ENCODE data around the gene FOCAD. TPM values are rescaled to one million over a fixed set of nuclear protein-coding genes. Genes with fewer than 3 reads are reported as not detected.

The FOCAD gene
- total RNA-seq, 4 donors from 2014 or later = 13.9 to 31.2 (median 22.0) TPM

DNA sequence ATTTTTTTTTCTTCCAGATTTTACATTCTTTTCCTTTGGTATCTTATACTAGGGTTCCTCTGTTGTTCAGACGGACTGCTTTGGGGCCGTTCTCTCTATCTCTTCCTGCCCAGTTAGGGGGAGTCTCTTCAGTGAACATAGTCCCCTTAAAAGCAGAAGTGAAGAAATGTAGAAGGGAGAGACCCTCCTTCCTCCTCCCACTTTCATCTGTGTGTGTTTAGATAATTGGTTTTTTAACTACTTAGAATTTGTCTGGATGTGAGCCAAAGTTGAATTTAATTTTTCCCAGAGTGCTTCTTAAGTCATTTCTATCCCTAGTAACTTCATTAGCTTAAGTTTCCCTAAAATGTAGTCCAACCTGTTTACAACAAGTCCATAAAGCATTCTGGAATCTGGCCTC, 179.9 kb downstream of the FOCAD start:
- TF ChIP-seq, protein P1, sequence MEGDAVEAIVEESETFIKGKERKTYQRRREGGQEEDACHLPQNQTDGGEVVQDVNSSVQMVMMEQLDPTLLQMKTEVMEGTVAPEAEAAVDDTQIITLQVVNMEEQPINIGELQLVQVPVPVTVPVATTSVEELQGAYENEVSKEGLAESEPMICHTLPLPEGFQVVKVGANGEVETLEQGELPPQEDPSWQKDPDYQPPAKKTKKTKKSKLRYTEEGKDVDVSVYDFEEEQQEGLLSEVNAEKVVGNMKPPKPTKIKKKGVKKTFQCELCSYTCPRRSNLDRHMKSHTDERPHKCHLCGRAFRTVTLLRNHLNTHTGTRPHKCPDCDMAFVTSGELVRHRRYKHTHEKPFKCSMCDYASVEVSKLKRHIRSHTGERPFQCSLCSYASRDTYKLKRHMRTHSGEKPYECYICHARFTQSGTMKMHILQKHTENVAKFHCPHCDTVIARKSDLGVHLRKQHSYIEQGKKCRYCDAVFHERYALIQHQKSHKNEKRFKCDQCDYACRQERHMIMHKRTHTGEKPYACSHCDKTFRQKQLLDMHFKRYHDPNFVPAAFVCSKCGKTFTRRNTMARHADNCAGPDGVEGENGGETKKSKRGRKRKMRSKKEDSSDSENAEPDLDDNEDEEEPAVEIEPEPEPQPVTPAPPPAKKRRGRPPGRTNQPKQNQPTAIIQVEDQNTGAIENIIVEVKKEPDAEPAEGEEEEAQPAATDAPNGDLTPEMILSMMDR (IDR thresholded peaks at IDR 0.05) = no peak
- TF ChIP-seq POLR2A (IDR thresholded peaks at IDR 0.05) = no peak
- intact Hi-C loops (cut with DNase I; ENCODE audit: low total_unique reads) = no loop called here
- no peak for DNase-seq (ENCODE audit: low spot score in 2 of 2)
- WGBS, 2 donors = 42 to 69% methylated on average over 2 of the region's 2 CpGs
- no peak overlapping the region for H3K4me3 ChIP-seq (ENCODE audit: low read depth, poor library complexity, severe bottlenecking)

DNA sequence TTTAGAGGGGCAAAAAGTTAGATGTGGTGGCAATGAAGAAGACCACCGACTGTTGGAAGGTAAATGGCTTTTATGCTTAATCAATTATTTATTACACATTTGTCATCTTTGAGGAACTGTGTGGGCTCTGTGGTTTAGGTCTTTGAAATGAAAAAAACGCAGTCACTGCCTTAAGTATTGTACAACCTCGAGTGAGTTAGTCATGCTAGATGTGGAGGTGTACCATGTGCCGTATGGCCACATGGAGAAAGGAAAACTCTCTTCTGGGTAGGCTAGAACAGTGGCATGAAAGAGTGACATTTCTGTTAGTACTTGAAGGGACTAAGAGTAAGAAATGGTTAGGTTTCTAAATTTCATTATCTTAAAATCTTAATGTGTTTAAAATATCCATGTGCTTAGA, 181.3 kb downstream of the FOCAD start:
- DNase-seq (ENCODE audit: low spot score in 2 of 2) = no peak
- no peak overlapping the region for H3K4me3 ChIP-seq (ENCODE audit: low read depth, poor library complexity, severe bottlenecking)
- no peak for TF ChIP-seq POLR2A (IDR thresholded peaks at IDR 0.05)
- TF ChIP-seq, protein P1 (IDR thresholded peaks at IDR 0.05) = no peak
- 78 to 84% methylated on average over 4 of the region's 4 CpGs for WGBS, 2 donors
- intact Hi-C loops (cut with DNase I; ENCODE audit: low total_unique reads) = no loop called here

DNA sequence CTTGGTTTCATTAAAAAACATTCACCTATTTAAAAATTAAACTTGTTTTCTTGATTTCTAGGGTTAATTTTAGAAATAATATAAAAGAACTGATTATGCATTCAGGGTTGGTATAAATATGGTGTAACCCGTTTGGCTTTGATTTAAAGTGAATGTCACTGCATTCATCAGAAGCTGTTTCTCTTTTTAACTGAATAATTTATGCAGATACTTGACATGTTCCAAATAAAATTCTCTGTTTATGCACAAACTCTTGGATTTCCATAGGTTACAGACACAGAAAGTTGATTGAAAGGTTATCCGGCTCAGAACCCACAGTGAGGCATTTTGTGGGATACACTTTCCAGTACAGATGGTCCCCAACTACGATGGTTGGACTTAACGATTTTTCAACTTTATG, 186.1 kb downstream of the FOCAD start:
- 78 to 81% methylated on average over 4 of the region's 4 CpGs for WGBS, 2 donors
- no peak overlapping the region for H3K4me3 ChIP-seq (ENCODE audit: low read depth, poor library complexity, severe bottlenecking)
- intact Hi-C loops (cut with DNase I; ENCODE audit: low total_unique reads) = no loop called here

DNA sequence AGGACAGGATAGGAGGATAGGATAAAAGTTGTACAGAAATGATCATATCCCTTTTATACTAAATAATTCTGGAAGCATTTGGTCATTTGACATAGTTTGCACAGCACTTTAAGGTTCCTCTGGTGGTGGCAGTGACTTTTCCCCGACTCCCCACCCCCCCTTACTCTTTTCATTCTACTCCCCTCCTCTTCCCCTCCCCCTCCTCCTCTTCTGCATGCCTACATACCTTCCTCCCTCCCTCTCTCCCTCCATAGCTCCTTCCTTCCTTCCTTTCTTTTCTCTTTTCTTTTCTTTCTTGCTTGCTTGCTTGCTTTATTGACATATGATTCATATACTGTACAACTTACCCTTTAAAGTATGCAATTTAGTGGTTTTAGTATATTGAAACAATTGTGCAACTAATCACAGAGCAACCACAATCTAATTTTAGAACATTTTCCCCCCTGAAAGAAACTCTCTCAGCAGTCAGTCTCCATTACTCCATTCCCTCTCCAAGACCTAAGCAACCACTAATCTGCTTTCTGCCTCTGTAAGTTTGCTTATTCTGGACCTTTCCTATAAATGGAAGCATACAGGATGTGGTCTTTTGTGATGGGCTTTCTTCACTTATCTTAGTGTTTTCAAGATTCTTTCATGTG, 188.4 kb downstream of the FOCAD start:
- WGBS, 2 donors = 25 to 52% methylated on average over 1 of the region's 1 CpG
- no peak for TF ChIP-seq POLR2A (IDR thresholded peaks at IDR 0.05)
- TF ChIP-seq, protein P1 (IDR thresholded peaks at IDR 0.05) = no peak
- intact Hi-C loops (cut with DNase I; ENCODE audit: low total_unique reads) = no loop called here

More for the DNA sequence above, 186.1 kb downstream of the FOCAD start:
- DNase-seq (ENCODE audit: low spot score in 2 of 2) = no peak
- TF ChIP-seq, protein P1 (IDR thresholded peaks at IDR 0.05) = no peak
- TF ChIP-seq POLR2A (IDR thresholded peaks at IDR 0.05) = no peak

DNA sequence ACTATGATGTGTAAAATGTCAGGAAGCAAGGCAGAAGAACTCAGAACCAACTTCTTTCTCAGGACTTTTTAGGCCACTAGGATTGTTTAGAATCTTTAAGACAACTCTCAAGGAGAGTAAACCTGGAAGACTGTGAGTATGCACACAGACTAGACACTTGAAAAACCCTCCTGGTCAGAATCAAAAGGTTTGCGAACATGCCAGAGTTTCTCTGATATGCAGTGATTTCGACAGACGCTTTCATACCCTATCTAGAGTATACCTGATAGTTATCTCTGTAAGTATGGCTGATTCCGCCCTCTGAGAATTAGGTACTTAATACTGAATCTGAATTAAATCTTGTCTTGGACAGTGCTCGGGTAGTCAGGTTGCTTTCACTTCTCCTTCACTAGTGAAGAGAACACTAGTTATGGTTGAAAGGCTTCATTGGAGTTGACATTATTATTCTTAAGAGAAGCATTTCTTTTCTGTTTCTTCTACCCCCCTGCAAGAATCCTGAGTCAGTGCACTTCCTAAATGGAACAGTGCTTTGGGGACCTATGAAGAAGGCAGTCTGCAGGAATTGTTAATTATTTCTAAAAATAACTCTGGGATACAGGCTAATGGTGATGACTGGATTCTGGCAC, 189.3 kb downstream of the FOCAD start:
- intact Hi-C loops (cut with DNase I; ENCODE audit: low total_unique reads) = no loop called here
- no peak overlapping the region for H3K4me3 ChIP-seq (ENCODE audit: low read depth, poor library complexity, severe bottlenecking)
- DNase-seq (ENCODE audit: low spot score in 2 of 2) = no peak
- TF ChIP-seq, protein P1 (IDR thresholded peaks at IDR 0.05) = no peak
- TF ChIP-seq POLR2A (IDR thresholded peaks at IDR 0.05) = no peak
- WGBS, 2 donors = 94 to 96% methylated on average over 5 of the region's 5 CpGs

More for the DNA sequence above, 188.4 kb downstream of the FOCAD start:
- H3K4me3 ChIP-seq (ENCODE audit: low read depth, poor library complexity, severe bottlenecking) = no peak overlapping the region
- no peak for DNase-seq (ENCODE audit: low spot score in 2 of 2)
